OCI-M1 (cell line): ENCODE data around the gene CACNB2.

Source experiments
- DNase-seq: peaks from one replicate; lab custom pipeline; 2025; lab: John Stamatoyannopoulos, UW

Gene CACNB2

GRCh38 chr10:18514537-18514936 is 374.3 kb downstream of the CACNB2 start:
- DNase-seq: no peak

GRCh38 chr10:18516851-18517250 is 376.6 kb downstream of the CACNB2 start:
- DNase-seq: no peak

GRCh38 chr10:18523025-18523424 is 382.8 kb downstream of the CACNB2 start:
- no peak for DNase-seq

GRCh38 chr10:18523858-18524257 is 383.6 kb downstream of the CACNB2 start:
- no peak for DNase-seq

GRCh38 chr10:18527687-18528086 is 387.5 kb downstream of the CACNB2 start:
- no peak for DNase-seq

GRCh38 chr10:18528292-18528691 is 388.1 kb downstream of the CACNB2 start:
- no peak for DNase-seq

- DNase-seq: no peak
These were observed 392.8 kb downstream of the CACNB2 start for GRCh38 chr10:18532881-18533535.

- no peak for DNase-seq
These were observed 393.7 kb downstream of the CACNB2 start for GRCh38 chr10:18533896-18534295.

GRCh38 chr10:18539335-18539734 is 399.1 kb downstream of the CACNB2 start:
- no peak for DNase-seq

- DNase-seq: no peak
These were observed 400.0 kb downstream of the CACNB2 start for GRCh38 chr10:18540195-18540594.

- no peak for DNase-seq
These were observed 402.6 kb downstream of the CACNB2 start for GRCh38 chr10:18542832-18543231.

GRCh38 chr10:18545621-18546305 is 405.5 kb downstream of the CACNB2 start:
- DNase-seq: no peak

- DNase-seq: no peak
These were observed 408.9 kb downstream of the CACNB2 start for GRCh38 chr10:18549105-18549504.

- no peak for DNase-seq
These were observed 411.2 kb downstream of the CACNB2 start for GRCh38 chr10:18551473-18551872.

- DNase-seq: no peak
These were observed 414.3 kb downstream of the CACNB2 start for GRCh38 chr10:18554479-18554878.

- DNase-seq: no peak
These were observed 416.4 kb downstream of the CACNB2 start for GRCh38 chr10:18556522-18557147.

- no peak for DNase-seq
These were observed 417.7 kb downstream of the CACNB2 start for GRCh38 chr10:18557960-18558359.

- no peak for DNase-seq
These were observed 421.8 kb downstream of the CACNB2 start for GRCh38 chr10:18561861-18562551.

- DNase-seq: no peak
These were observed 422.9 kb downstream of the CACNB2 start for GRCh38 chr10:18563003-18563726.

- no peak for DNase-seq
These were observed 424.8 kb downstream of the CACNB2 start for GRCh38 chr10:18565006-18565405.

- no peak for DNase-seq
These were observed 426.0 kb downstream of the CACNB2 start for GRCh38 chr10:18566177-18566576.

- DNase-seq: no peak
These were observed 427.2 kb downstream of the CACNB2 start for GRCh38 chr10:18567343-18567856.
